ENCODE results near the gene SHKBP1. TPM values are rescaled to one million over a fixed set of nuclear protein-coding genes. Genes with fewer than 3 reads are reported as not detected.

The SHKBP1 gene
- total and polyA plus RNA-seq, 2 donors (not counting 1 experiment from before 2014, with no cell fraction given) = 179 to 227 TPM

DNA sequence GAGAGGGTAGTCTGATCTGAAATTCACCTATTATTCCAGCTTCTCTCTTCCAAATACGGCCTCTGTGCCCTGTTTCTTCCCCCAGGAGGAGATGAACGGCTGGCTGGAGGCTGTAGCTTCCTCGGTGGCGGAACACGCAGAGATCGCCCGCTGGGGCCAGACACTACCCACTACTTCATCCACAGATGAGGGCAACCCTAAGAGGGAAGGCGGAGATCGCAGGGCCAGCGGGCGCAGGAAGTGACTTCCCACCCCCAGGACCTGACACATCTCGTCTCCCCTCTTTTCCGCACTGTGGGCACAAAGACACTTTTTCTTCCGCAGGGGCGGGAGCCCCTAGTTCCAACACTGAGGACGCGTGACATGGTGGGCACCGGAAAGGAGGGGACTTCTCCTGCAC is 1.3 kb upstream of the SHKBP1 start:
- ChIA-PET POLR2A (interaction anchor here (1.3 kb wide), 1 partner anchor 29 kb away, joined by 3 read pairs; no protein-coding TSS in a partner anchor), CTCF (no interaction called here)
- intact Hi-C loops (cut with micrococcal nuclease) = loop anchor here (5.0 kb wide), 1 partner anchor 743 kb away; the partner anchor contains the start of gene DYRK1B
- Histone ChIP-seq H3K9me3 (ENCODE audit: control extremely low read depth in 1 of 3, control insufficient read depth in 2 of 3, insufficient read depth in 1 of 3, low read length in 2 of 3) (peaks cover 0 to 4% (median 0%) of the 10 kb centered on the region in 3 donors), H3K9ac (ENCODE audit: low read length) (no peak overlapping the region), H3K27me3 (replicated peaks in 1 of 4; ENCODE audit: control extremely low read depth in 1 of 4, control insufficient read depth in 3 of 4, insufficient read depth in 4 of 4, low read length in 3 of 4) (no peaks in the 10 kb centered on the region), H3K4me1 (ENCODE audit: control insufficient read depth in 2 of 2, insufficient read depth in 2 of 2, low read length in 2 of 2) (peaks cover 22 to 49% of the 10 kb centered on the region in 2 donors), H3K79me2 (ENCODE audit: control insufficient read depth, insufficient read depth, low read length) (peaks cover 20% of the 10 kb centered on the region), H4K20me1 (ENCODE audit: control insufficient read depth, insufficient read depth, low read length, poor library complexity, severe bottlenecking) (peaks cover under 1% of the 10 kb centered on the region), H3K27ac (ENCODE audit: low read length in 2 of 2) (no peak overlapping the region), H3K4me2 (replicated peaks; ENCODE audit: low read depth, low read length, poor library complexity, severe bottlenecking) (no peak overlapping the region), H3K4me3 (ENCODE audit: control extremely low read depth in 1 of 5, extremely low read depth in 1 of 5, insufficient read depth in 1 of 5, low read depth in 2 of 5, low read length in 4 of 5) (no peak overlapping the region), H2AFZ (ENCODE audit: insufficient read depth, low read depth, low read length, poor library complexity, severe bottlenecking) (no peak overlapping the region), H3K36me3 (replicated peaks in 1 of 2; ENCODE audit: control extremely low read depth in 1 of 2, control insufficient read depth in 1 of 2, extremely low read depth in 1 of 2, insufficient read depth in 2 of 2, low read length in 1 of 2) (peaks cover 2 to 21% of the 10 kb centered on the region in 2 experiments)
- Mint-ChIP-seq H3K4me3 (peak overlapping the region; percentile 80), H3K27ac (peak overlapping the region; percentile 53), H3K9me3 (ENCODE audit: insufficient read depth) (no peaks in the 10 kb centered on the region), H3K4me1 (peaks cover 37% of the 10 kb centered on the region), H3K27me3 (no peaks in the 10 kb centered on the region)
- no peak for DNase-seq
- no peak for ATAC-seq (ENCODE audit: low read depth)
- WGBS (ENCODE audit: insufficient coverage) = 89% methylated on average over 6 of the region's 18 CpGs
- TF ChIP-seq, protein P1, sequence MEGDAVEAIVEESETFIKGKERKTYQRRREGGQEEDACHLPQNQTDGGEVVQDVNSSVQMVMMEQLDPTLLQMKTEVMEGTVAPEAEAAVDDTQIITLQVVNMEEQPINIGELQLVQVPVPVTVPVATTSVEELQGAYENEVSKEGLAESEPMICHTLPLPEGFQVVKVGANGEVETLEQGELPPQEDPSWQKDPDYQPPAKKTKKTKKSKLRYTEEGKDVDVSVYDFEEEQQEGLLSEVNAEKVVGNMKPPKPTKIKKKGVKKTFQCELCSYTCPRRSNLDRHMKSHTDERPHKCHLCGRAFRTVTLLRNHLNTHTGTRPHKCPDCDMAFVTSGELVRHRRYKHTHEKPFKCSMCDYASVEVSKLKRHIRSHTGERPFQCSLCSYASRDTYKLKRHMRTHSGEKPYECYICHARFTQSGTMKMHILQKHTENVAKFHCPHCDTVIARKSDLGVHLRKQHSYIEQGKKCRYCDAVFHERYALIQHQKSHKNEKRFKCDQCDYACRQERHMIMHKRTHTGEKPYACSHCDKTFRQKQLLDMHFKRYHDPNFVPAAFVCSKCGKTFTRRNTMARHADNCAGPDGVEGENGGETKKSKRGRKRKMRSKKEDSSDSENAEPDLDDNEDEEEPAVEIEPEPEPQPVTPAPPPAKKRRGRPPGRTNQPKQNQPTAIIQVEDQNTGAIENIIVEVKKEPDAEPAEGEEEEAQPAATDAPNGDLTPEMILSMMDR (IDR thresholded peaks at IDR 0.05) = no peak
- no peak for TF ChIP-seq EZH2 (IDR thresholded peaks at IDR 0.05; ENCODE audit: borderline replicate concordance, insufficient read depth, low read depth, low read length, poor library complexity, severe bottlenecking)

DNA sequence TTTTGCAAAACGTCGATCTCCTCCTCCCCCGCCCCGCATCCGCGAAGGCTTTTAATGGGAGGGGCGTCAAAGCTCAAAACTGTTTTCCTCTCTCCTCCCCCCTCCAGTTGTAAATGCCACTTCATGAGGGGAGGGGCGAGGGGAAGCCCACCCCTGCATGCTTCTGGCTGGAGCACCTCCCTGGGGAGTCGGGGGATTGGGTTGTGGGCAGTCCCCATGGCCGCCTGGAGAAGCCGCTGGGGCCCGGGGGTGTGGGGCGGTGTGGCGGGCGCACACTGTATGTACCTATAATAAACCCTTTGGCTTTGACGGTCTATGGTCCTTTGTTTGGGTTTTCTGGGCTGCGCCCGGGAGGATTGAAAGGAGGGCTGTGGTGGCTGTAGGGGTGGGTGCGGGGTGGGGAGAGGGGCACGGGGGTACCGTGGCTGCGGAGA is 505 bp upstream of the SHKBP1 start:
- WGBS (ENCODE audit: insufficient coverage) = 0% methylated on average over 4 of the region's 22 CpGs
- Histone ChIP-seq H3K27me3 (replicated peaks in 1 of 4; ENCODE audit: control extremely low read depth in 1 of 4, control insufficient read depth in 3 of 4, insufficient read depth in 4 of 4, low read length in 3 of 4) (no peaks in the 10 kb centered on the region), H3K4me3 (ENCODE audit: control extremely low read depth in 1 of 5, extremely low read depth in 1 of 5, insufficient read depth in 1 of 5, low read depth in 2 of 5, low read length in 4 of 5) (peak overlapping the region; percentile 52 to 90 (median 88)), H3K9ac (ENCODE audit: low read length) (peak overlapping the region; percentile 79), H3K4me2 (replicated peaks; ENCODE audit: low read depth, low read length, poor library complexity, severe bottlenecking) (peak overlapping the region; percentile 86), H3K9me3 (ENCODE audit: control extremely low read depth in 1 of 3, control insufficient read depth in 2 of 3, insufficient read depth in 1 of 3, low read length in 2 of 3) (peaks cover 0 to 4% (median 0%) of the 10 kb centered on the region in 3 donors), H2AFZ (ENCODE audit: insufficient read depth, low read depth, low read length, poor library complexity, severe bottlenecking) (peak overlapping the region; percentile 78), H3K27ac (ENCODE audit: low read length in 2 of 2) (no peak overlapping the region), H4K20me1 (ENCODE audit: control insufficient read depth, insufficient read depth, low read length, poor library complexity, severe bottlenecking) (peaks cover 8% of the 10 kb centered on the region), H3K36me3 (replicated peaks in 1 of 2; ENCODE audit: control extremely low read depth in 1 of 2, control insufficient read depth in 1 of 2, extremely low read depth in 1 of 2, insufficient read depth in 2 of 2, low read length in 1 of 2) (peaks cover 2 to 29% of the 10 kb centered on the region in 2 experiments), H3K4me1 (ENCODE audit: control insufficient read depth in 2 of 2, insufficient read depth in 2 of 2, low read length in 2 of 2) (peaks cover 19 to 45% of the 10 kb centered on the region in 2 donors), H3K79me2 (ENCODE audit: control insufficient read depth, insufficient read depth, low read length) (peaks cover 20% of the 10 kb centered on the region)
- Mint-ChIP-seq H3K27me3 (no peaks in the 10 kb centered on the region), H3K4me3 (peak overlapping the region; percentile 83), H3K4me1 (peaks cover 34% of the 10 kb centered on the region), H3K9me3 (ENCODE audit: insufficient read depth) (no peaks in the 10 kb centered on the region), H3K27ac (peak overlapping the region; percentile 89)
- CTCF ChIA-PET = no interaction called here
- intact Hi-C loops (cut with micrococcal nuclease) = loop anchor here (1.0 to 5.0 kb wide), 4 partner anchors 22 to 744 kb away; partner anchors contain the start of gene DYRK1B
- ATAC-seq (ENCODE audit: low read depth) (peak; percentile 31), DNase-seq (peak; percentile 52)
- POLR2A ChIA-PET = interaction anchor here (0.6 to 1.3 kb wide), 2 partner anchors 17 to 28 kb away, joined by 3 to 4 read pairs; no protein-coding TSS in a partner anchor
- TF ChIP-seq, protein P1 (IDR thresholded peaks at IDR 0.05) = no peak
- TF ChIP-seq EZH2 (IDR thresholded peaks at IDR 0.05; ENCODE audit: borderline replicate concordance, insufficient read depth, low read depth, low read length, poor library complexity, severe bottlenecking) = no peak
